ENCODE measurements around the gene OR1M1. TPM values are rescaled to one million over a fixed set of nuclear protein-coding genes. Genes with fewer than 3 reads are reported as not detected.
"Not testable (repeated sequence)": the region's sequence is repeated elsewhere in the genome, so short reads cannot be mapped to it uniquely, and the experiment has no call there.

The OR1M1 gene
- total and polyA plus RNA-seq, 10 donors, result not detected

DNA sequence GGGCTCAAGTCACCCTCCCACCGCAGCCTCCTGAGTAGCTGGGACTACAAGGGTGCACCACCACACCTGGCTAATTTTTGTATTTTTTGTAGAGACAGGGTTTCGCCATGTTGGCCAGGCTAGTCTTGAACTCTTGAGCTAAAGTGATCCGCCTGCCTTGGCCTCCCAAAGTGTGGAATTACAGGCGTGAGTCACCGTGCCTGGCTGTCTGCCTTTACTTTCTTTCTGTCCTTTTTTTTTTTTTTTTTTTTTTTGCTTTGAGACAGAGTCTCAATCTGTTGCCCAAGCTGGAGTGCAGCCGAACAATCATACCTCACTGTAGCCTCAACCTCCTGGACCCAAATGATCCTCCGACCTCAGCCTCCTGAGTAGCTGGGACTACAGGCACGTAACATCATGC, 25.0 kb upstream of the OR1M1 start:
- no peaks in the 10 kb centered on the region for H3K9me3 ChIP-seq
- no peaks in the 10 kb centered on the region for H3K4me1 ChIP-seq
- no peak for TF ChIP-seq POLR2A (IDR thresholded peaks at IDR 0.05)
- TF ChIP-seq POLR2AphosphoS5 (IDR thresholded peaks at IDR 0.05), result no peak
- TF ChIP-seq, protein P1, sequence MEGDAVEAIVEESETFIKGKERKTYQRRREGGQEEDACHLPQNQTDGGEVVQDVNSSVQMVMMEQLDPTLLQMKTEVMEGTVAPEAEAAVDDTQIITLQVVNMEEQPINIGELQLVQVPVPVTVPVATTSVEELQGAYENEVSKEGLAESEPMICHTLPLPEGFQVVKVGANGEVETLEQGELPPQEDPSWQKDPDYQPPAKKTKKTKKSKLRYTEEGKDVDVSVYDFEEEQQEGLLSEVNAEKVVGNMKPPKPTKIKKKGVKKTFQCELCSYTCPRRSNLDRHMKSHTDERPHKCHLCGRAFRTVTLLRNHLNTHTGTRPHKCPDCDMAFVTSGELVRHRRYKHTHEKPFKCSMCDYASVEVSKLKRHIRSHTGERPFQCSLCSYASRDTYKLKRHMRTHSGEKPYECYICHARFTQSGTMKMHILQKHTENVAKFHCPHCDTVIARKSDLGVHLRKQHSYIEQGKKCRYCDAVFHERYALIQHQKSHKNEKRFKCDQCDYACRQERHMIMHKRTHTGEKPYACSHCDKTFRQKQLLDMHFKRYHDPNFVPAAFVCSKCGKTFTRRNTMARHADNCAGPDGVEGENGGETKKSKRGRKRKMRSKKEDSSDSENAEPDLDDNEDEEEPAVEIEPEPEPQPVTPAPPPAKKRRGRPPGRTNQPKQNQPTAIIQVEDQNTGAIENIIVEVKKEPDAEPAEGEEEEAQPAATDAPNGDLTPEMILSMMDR (IDR thresholded peaks at IDR 0.05 in 8 of 11, conservative IDR thresholded peaks at IDR 0.05 in 3 of 11), result no peak
- H3K27me3 ChIP-seq (replicated peaks in 1 of 7), result peaks cover 0 to 7% (median 0%) of the 10 kb centered on the region in 7 donors
- 88 to 94% (median 89%) methylated on average over 8 of the region's 8 CpGs for WGBS, 5 donors
- no peak overlapping the region for H3K27ac ChIP-seq
- no peaks in the 10 kb centered on the region for H3K36me3 ChIP-seq
- intact Hi-C loops (cut with DNase I; ENCODE audit: low total_unique reads), result no loop called here
- DNase-seq, result no peak
- H3K4me3 ChIP-seq, result no peak overlapping the region

- no peaks in the 10 kb centered on the region for H3K4me1 ChIP-seq
- no peak overlapping the region for H3K4me3 ChIP-seq
- intact Hi-C loops (cut with DNase I; ENCODE audit: low total_unique reads), result no loop called here
- no peaks in the 10 kb centered on the region for H3K27me3 ChIP-seq (replicated peaks in 1 of 7)
- no peaks in the 10 kb centered on the region for H3K36me3 ChIP-seq
- no peak overlapping the region for H3K27ac ChIP-seq
- DNase-seq, result no peak
- 68 to 77% (median 74%) methylated on average over 5 to 12 of the region's 12 CpGs for WGBS, 5 donors
- H3K9me3 ChIP-seq, result no peaks in the 10 kb centered on the region
- TF ChIP-seq, protein P1 (IDR thresholded peaks at IDR 0.05 in 8 of 11, conservative IDR thresholded peaks at IDR 0.05 in 3 of 11), result no peak
- TF ChIP-seq POLR2A (IDR thresholded peaks at IDR 0.05) (no peak), POLR2AphosphoS5 (IDR thresholded peaks at IDR 0.05) (no peak)
Measured at GRCh38 chr19:9065457-9066014, 21.3 kb upstream of the OR1M1 start.

DNA sequence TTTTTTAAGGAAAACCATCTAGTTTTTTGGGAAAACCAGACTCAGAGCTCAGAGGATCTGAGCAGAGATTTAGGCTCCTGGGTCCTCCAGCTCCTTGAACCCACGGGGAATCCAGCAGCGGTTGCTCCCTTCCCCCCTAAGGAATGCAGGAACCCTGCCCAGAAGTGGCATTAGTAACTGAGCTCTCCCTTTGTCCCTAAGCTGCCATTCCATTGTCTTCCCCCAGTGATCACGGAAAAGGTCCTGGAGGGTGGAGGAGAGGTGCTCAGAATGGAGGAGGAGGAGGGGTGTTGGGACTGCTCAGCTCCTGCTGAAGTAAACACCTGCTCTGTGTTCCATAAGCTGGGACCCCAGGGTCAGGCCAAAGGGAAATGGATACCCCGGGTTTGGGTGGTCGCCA, 16.8 kb upstream of the OR1M1 start:
- H3K9me3 ChIP-seq, result no peaks in the 10 kb centered on the region
- no peak for DNase-seq
- no peaks in the 10 kb centered on the region for H3K36me3 ChIP-seq
- no peaks in the 10 kb centered on the region for H3K27me3 ChIP-seq (replicated peaks in 1 of 7)
- TF ChIP-seq, protein P1 (IDR thresholded peaks at IDR 0.05 in 8 of 11, conservative IDR thresholded peaks at IDR 0.05 in 3 of 11), result no peak
- TF ChIP-seq POLR2AphosphoS5 (IDR thresholded peaks at IDR 0.05) (no peak), POLR2A (IDR thresholded peaks at IDR 0.05) (no peak)
- intact Hi-C loops (cut with DNase I; ENCODE audit: low total_unique reads), result no loop called here
- no peaks in the 10 kb centered on the region for H3K4me1 ChIP-seq
- 52 to 63% (median 56%) methylated on average over 5 of the region's 5 CpGs for WGBS, 5 donors
- no peak overlapping the region for H3K4me3 ChIP-seq
- no peak overlapping the region for H3K27ac ChIP-seq

DNA sequence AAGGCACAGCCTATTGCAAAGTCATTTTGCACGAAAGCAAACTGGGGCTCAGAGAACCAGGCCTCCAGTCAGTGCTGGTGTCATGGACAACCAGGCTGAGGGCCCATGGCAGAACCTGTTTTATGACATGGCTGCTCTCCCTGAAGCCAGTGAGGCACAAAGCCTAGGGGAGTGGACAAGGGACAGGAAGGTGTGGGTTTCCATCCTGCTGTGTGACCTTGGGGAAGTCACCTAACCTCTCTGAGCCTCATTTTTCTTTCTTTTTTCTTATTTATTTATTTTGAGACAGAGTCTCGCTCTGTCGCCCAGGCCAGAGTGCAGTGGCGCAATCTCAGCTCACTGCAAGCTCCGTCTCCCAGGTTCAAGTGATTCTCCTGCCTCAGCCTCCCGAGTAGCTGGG, 15.1 kb upstream of the OR1M1 start:
- intact Hi-C loops (cut with DNase I; ENCODE audit: low total_unique reads), result not testable (repeated sequence)

DNA sequence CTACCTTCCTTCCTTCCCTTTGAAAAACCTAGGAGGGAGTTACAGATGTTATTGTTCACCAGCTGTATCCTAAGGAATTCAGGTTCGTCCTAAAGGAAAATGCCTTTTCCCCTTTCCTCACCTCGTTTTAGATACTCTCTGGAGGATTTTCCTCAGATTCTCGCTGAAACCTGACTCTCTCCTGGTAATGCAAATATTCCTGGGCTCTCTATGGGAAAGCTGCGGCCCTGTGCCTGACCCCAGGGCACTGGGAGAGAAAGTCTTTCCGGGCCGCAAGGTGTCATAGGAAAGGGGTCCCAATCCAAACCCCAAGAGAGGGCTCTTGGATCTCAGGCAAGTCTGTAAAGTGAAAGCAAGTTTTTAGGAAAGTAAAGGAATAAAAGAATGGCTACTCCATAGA, 13.1 kb upstream of the OR1M1 start:
- 65 to 70% (median 68%) methylated on average over 6 of the region's 6 CpGs for WGBS, 5 donors
- Histone ChIP-seq H3K27ac (no peak overlapping the region), H3K36me3 (no peaks in the 10 kb centered on the region), H3K4me3 (no peak overlapping the region), H3K9me3 (no peaks in the 10 kb centered on the region), H3K27me3 (replicated peaks in 1 of 7) (no peaks in the 10 kb centered on the region), H3K4me1 (no peaks in the 10 kb centered on the region)
- DNase-seq, result no peak
- intact Hi-C loops (cut with DNase I; ENCODE audit: low total_unique reads), result no loop called here
- no peak for TF ChIP-seq POLR2A (IDR thresholded peaks at IDR 0.05)
- TF ChIP-seq, protein P1 (IDR thresholded peaks at IDR 0.05 in 8 of 11, conservative IDR thresholded peaks at IDR 0.05 in 3 of 11), result no peak

More for the DNA sequence above, 15.1 kb upstream of the OR1M1 start:
- H3K27me3 ChIP-seq (replicated peaks in 1 of 7); DNase-seq; H3K27ac ChIP-seq; H3K4me1 ChIP-seq; H3K36me3 ChIP-seq; H3K9me3 ChIP-seq; H3K4me3 ChIP-seq: not testable (repeated sequence)
- WGBS, 5 donors, result 85 to 93% (median 89%) methylated on average over 6 of the region's 6 CpGs

Measured in spleen (tissue), 11 donors.